ENCODE results near the gene CKAP2L. TPM values are rescaled to one million over a fixed set of nuclear protein-coding genes. Genes with fewer than 3 reads are reported as not detected.

The CKAP2L gene
- total RNA-seq, 1 donor from 2014 or later = 1.2 TPM

DNA sequence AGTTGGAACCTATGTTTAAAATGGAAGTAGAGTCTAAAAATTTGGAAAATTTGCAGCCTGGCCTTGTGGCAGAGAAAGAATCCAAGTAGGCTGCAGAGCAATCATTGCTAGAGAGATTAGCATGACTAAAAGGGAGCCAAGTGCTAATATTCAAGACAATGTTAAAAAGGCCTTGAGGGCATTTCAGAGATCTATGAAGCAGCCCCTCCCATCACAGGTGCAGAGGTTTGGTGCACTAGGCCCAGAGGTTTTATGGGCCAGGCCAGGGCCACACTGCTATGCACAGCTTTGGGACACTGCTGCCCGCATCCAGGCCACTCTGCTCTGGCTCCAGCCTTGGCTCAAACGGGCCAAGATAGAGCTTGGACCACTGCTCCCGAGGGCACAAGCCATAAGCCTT lies 26.6 kb upstream of the CKAP2L start:
- TF ChIP-seq, protein P1, sequence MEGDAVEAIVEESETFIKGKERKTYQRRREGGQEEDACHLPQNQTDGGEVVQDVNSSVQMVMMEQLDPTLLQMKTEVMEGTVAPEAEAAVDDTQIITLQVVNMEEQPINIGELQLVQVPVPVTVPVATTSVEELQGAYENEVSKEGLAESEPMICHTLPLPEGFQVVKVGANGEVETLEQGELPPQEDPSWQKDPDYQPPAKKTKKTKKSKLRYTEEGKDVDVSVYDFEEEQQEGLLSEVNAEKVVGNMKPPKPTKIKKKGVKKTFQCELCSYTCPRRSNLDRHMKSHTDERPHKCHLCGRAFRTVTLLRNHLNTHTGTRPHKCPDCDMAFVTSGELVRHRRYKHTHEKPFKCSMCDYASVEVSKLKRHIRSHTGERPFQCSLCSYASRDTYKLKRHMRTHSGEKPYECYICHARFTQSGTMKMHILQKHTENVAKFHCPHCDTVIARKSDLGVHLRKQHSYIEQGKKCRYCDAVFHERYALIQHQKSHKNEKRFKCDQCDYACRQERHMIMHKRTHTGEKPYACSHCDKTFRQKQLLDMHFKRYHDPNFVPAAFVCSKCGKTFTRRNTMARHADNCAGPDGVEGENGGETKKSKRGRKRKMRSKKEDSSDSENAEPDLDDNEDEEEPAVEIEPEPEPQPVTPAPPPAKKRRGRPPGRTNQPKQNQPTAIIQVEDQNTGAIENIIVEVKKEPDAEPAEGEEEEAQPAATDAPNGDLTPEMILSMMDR (IDR thresholded peaks at IDR 0.05) = no peak
- Mint-ChIP-seq H3K9me3 (no peaks in the 10 kb centered on the region), H3K4me3 (no peak overlapping the region), H3K27ac (no peak overlapping the region), H3K36me3 (ENCODE audit: low read depth) (no peaks in the 10 kb centered on the region), H3K4me1 (peaks cover 22% of the 10 kb centered on the region), H3K27me3 (no peaks in the 10 kb centered on the region)
- ChIA-PET POLR2A (no interaction called here), CTCF (no interaction called here)
- ATAC-seq (ENCODE audit: low read depth) (no peak), DNase-seq (no peak)
- intact Hi-C loops (cut with micrococcal nuclease) = no loop called here

DNA sequence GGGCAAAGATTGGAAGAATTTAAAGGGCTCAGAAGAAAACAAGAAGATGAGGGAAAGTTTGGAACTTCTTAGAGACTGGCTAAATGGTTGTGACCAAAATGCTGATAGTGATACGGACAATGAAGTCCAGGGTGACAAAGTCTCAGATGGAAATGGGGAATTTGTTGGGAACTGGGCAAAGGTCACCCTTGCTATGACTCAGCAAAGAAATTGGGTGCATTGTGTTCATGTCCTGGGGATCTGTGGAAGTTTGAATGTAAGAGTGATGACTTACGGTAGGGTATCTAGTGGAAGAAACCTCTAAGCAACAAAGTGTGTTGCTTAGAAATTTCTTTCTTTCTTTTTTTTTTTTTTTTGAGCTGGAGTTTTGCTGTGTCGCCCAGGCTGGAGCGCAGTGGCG lies 25.9 kb upstream of the CKAP2L start:
- H3K27ac Mint-ChIP-seq = no peak overlapping the region
- no peaks in the 10 kb centered on the region for H3K9me3 Mint-ChIP-seq
- ChIA-PET CTCF (interaction anchor here (0.6 kb wide), 1 partner anchor 28 kb away, joined by 4 read pairs; no protein-coding TSS in a partner anchor), POLR2A (interaction anchor here (0.6 kb wide), 1 partner anchor 22 kb away, joined by 3 read pairs; no protein-coding TSS in a partner anchor)
- ATAC-seq (ENCODE audit: low read depth) (no peak), DNase-seq (no peak)
- H3K27me3 Mint-ChIP-seq = no peaks in the 10 kb centered on the region
- no peak overlapping the region for H3K4me3 Mint-ChIP-seq
- peaks cover 19% of the 10 kb centered on the region for H3K4me1 Mint-ChIP-seq
- H3K36me3 Mint-ChIP-seq (ENCODE audit: low read depth) = no peaks in the 10 kb centered on the region
- intact Hi-C loops (cut with micrococcal nuclease) = no loop called here
- TF ChIP-seq, protein P1 (IDR thresholded peaks at IDR 0.05) = no peak

DNA sequence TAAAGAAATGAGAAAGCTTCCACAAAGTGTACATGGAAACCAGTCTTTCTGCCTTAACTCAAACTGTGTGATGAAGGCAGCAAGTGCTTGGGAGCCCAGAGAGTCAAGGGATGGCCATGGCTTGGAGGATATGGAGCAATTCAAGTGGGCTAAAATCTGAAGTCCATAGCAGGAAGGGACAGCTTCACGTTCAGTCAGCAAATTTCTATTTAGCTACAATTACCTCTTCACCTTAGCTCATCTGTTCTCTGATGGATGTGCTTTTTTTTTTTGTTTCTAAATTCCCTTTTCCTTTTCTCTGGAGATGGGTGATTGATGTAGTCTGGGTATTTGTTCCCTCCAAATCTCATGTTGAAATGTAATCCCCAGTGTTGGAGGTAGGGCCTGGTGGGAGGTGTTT lies 24.8 kb upstream of the CKAP2L start:
- no peak overlapping the region for H3K27ac Mint-ChIP-seq
- intact Hi-C loops (cut with micrococcal nuclease) = no loop called here
- no peaks in the 10 kb centered on the region for H3K9me3 Mint-ChIP-seq
- POLR2A ChIA-PET = no interaction called here
- H3K4me1 Mint-ChIP-seq = peaks cover 20% of the 10 kb centered on the region
- no peak overlapping the region for H3K4me3 Mint-ChIP-seq
- ATAC-seq (ENCODE audit: low read depth) = no peak
- DNase-seq = no peak
- TF ChIP-seq, protein P1 (IDR thresholded peaks at IDR 0.05) = no peak
- H3K27me3 Mint-ChIP-seq = no peaks in the 10 kb centered on the region
- CTCF ChIA-PET = no interaction called here
- H3K36me3 Mint-ChIP-seq (ENCODE audit: low read depth) = no peaks in the 10 kb centered on the region

DNA sequence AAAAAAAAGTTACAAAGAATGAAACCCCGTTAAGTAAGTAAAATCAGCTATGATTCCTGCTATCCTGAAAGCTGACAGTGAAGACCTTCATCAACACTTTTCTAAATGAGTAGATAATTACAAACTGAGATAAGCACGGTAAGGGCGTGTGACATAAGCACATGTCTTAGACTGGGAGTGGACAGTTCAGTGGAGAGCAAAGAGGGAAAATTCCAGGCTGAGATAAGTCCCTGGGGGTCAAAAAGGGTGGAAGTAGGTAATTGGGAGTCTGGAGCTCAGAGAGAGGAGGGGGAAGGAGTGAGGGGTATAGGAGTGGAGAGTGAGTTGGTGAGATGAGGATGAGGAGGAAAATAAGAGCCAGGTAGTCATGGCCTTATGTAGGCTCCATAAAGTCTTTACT lies 24.2 kb upstream of the CKAP2L start:
- Mint-ChIP-seq H3K9me3 (no peaks in the 10 kb centered on the region), H3K36me3 (ENCODE audit: low read depth) (no peaks in the 10 kb centered on the region), H3K27me3 (no peaks in the 10 kb centered on the region), H3K4me1 (peaks cover 20% of the 10 kb centered on the region), H3K4me3 (no peak overlapping the region), H3K27ac (no peak overlapping the region)
- TF ChIP-seq, protein P1 (IDR thresholded peaks at IDR 0.05) = no peak
- ATAC-seq (ENCODE audit: low read depth) (no peak), DNase-seq (no peak)
- intact Hi-C loops (cut with micrococcal nuclease) = no loop called here
- ChIA-PET POLR2A (no interaction called here), CTCF (no interaction called here)

DNA sequence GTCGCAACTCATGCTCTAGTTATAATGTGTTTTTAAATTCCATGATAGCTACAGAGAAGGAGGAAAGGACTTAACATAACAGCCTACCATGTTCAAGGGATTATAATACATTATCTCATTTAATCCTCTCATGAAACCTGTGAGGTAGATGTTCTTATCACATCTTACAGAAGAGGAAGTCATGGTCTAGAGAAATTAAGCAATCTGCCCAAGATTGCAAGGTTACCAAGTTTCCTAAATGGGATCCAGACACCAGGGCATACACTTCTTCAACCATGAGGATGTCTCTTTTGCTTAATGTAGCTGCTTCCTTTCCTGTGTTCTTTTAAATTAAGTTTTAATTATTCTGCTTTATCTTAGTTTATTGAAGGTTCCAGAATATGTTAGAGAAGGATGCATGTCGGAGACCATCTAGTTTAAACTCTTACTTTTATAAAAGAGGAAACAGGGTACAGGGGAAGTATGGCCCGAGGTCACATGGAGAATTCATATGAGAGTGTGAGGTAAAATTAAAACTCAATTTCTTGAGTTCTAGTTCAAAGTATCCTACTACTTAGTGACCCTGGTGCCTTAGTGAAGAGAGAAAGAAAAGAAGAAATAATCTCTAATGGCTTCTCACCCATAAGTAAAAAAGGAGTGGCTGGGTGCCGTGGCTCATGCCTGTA lies 23.5 kb upstream of the CKAP2L start:
- intact Hi-C loops (cut with micrococcal nuclease) = no loop called here
- no peak for ATAC-seq (ENCODE audit: low read depth)
- CTCF ChIA-PET = no interaction called here
- Mint-ChIP-seq H3K27ac (no peak overlapping the region), H3K36me3 (ENCODE audit: low read depth) (no peaks in the 10 kb centered on the region), H3K4me1 (peaks cover 22% of the 10 kb centered on the region), H3K27me3 (no peaks in the 10 kb centered on the region), H3K9me3 (no peaks in the 10 kb centered on the region), H3K4me3 (no peak overlapping the region)
- TF ChIP-seq, protein P1 (IDR thresholded peaks at IDR 0.05) = no peak
- DNase-seq = no peak
- POLR2A ChIA-PET = interaction anchor here (0.5 kb wide), 1 partner anchor 25 kb away, joined by 4 read pairs; no protein-coding TSS in a partner anchor

Data from activated B cell treated with CpG ODN at 0.5 μM for 24 hours (primary cell).